Skin of body (tissue), 2 donors: ENCODE measurements around the gene ADORA2B. TPM values are rescaled to one million over a fixed set of nuclear protein-coding genes. Genes with fewer than 3 reads are reported as not detected.
"Not testable (repeated sequence)": the region's sequence is repeated elsewhere in the genome, so short reads cannot be mapped to it uniquely, and the experiment has no call there.

ENCODE experiments used
- DNase-seq: peaks from one replicate; lab custom pipeline; 2025; lab: John Stamatoyannopoulos, UW
- total RNA-seq: library from RNA; depleted of rRNA; stranded (reverse); fragments of >200 nt; gene quantifications from one replicate; pipeline ENCODE4 v1.2.3, GENCODE V29; 2014

ADORA2B gene
- total RNA-seq, 1 donor from 2014 or later = 11.2 TPM

- DNase-seq = not testable (repeated sequence)
These were observed 34.1 kb downstream of the ADORA2B start for GRCh38 chr17:15979013-15979412.

GRCh38 chr17:15981208-15981607, 36.3 kb downstream of the ADORA2B start:
- DNase-seq = no peak

- DNase-seq = no peak
These were observed 37.0 kb downstream of the ADORA2B start for GRCh38 chr17:15981646-15982580.

GRCh38 chr17:15996322-15996721, 51.4 kb downstream of the ADORA2B start:
- DNase-seq = no peak

- DNase-seq = no peak
These were observed 53.2 kb downstream of the ADORA2B start for GRCh38 chr17:15998031-15998562.

- peak; percentile 91 for DNase-seq
These were observed 54.4 kb downstream of the ADORA2B start, which contains the start of the genes TTC19 and ZSWIM7 for GRCh38 chr17:15999141-15999973. TSS of gene TTC19 (plus strand) at chr17:15999824. CDS start at chr17:15999849, 25 bp downstream. TSS of gene ZSWIM7 (minus strand) at chr17:15999704. CDS start at chr17:15999594, 110 bp downstream.

GRCh38 chr17:15999974-16000827, 55.3 kb downstream of the ADORA2B start:
- DNase-seq = peak; percentile 39

- DNase-seq = no peak
These were observed 56.4 kb downstream of the ADORA2B start for GRCh38 chr17:16001226-16001897.

GRCh38 chr17:16002708-16003260, 57.9 kb downstream of the ADORA2B start:
- DNase-seq = no peak

- DNase-seq = no peak
These were observed 58.9 kb downstream of the ADORA2B start for GRCh38 chr17:16003841-16004240.

GRCh38 chr17:16005636-16006035, 60.7 kb downstream of the ADORA2B start:
- no peak for DNase-seq

GRCh38 chr17:16007439-16007838, 62.5 kb downstream of the ADORA2B start:
- DNase-seq = no peak

- DNase-seq = no peak
These were observed 69.0 kb downstream of the ADORA2B start for GRCh38 chr17:16013943-16014407.

GRCh38 chr17:16019347-16019746, 74.4 kb downstream of the ADORA2B start:
- DNase-seq = no peak

GRCh38 chr17:16023881-16024280, 79.0 kb downstream of the ADORA2B start:
- DNase-seq = no peak

GRCh38 chr17:16025202-16025601, 80.3 kb downstream of the ADORA2B start:
- no peak for DNase-seq
